Lower leg skin (tissue), 4 donors: ENCODE results near the gene MYCN. TPM values are rescaled to one million over a fixed set of nuclear protein-coding genes. Genes with fewer than 3 reads are reported as not detected.

ENCODE experiments used
- DNase-seq, 2 donors: peaks; one replicate each; pipeline ENCODE4 v3.0.0-alpha.2; 2019; ENCODE audit warnings: low spot score in 2 of 2
- H3K4me3 ChIP-seq: fragments of 200-600 bp; sonication (generic); 2 replicates; pipeline ENCODE4 v1.5.1; 2017; ENCODE audit warnings: mild to moderate bottlenecking, low read depth; ENCODE audit not compliant: poor library complexity, severe bottlenecking
- POLR2A ChIP-seq, 2 donors: fragments of 450-650 bp; IDR thresholded peaks; one replicate each; pipeline ENCODE4 v1.6.1; 2016 to 2017; ENCODE audit warnings: antibody characterized with exemption in 2 of 2, mild to moderate bottlenecking in 1 of 2, moderate library complexity in 1 of 2
- WGBS, 2 donors: methylation state at CpG; one replicate each; pipeline ENCODE4 v1.1.5; 2018; 5-methylcytosine and 5-hydroxymethylcytosine counted together
- intact Hi-C: fragments of 100-400 bp; cut with DNase I; formaldehyde crosslinking; loops from one replicate; pipeline ENCODE4 v1.15.0; 2023; ENCODE audit warnings: low total_unique reads
- total RNA-seq, 4 donors: library from RNA; depleted of rRNA; stranded (reverse); fragments of >200 nt; gene quantifications; one replicate each; pipeline ENCODE4 v1.1.0, GENCODE V29; 2016
- TF ChIP-seq, protein P1 (sequence below), 3 donors: fragments of 450-650 bp; IDR thresholded peaks; one replicate each; pipeline ENCODE4 v1.5.1; 2016; ENCODE audit warnings: antibody characterized with exemption in 3 of 3, mild to moderate bottlenecking in 3 of 3, moderate library complexity in 2 of 3

The MYCN gene
- total RNA-seq, 4 donors from 2014 or later: 0.15 to 1.5 (median 0.64) TPM; not detected in 1

DNA sequence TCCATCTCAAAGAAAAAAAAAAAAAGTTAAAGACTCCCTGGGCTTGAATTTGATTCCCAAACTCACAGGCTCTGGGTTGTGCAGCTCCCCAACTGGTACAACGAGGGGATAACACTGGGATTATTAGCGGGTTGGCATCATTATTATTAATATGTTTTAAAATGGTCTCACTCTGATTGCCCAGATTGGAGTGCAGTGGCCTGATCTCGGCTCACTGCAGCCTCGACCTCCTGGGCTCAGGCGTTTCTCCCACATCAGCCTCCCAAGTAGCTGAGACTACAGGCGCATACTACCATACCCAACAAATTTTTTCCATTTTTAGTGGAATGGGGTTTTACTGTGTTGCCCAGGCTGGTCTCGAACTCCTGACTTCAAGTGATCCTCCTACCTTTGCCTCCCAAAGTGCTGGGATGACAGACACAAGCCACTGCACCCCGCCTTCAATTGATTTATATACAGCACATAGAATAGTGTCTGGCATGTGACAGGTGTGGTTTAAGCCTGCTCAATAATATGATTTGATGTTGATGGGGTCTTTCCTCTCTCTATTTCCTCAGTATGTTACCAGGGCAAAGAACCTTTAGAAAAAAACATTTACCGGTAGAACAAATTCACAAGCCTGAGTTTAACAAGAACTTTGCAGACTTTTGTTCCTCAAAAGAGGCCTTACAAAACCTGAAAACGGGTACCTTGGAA, 12.2 kb downstream of the MYCN start:
- TF ChIP-seq, protein P1, sequence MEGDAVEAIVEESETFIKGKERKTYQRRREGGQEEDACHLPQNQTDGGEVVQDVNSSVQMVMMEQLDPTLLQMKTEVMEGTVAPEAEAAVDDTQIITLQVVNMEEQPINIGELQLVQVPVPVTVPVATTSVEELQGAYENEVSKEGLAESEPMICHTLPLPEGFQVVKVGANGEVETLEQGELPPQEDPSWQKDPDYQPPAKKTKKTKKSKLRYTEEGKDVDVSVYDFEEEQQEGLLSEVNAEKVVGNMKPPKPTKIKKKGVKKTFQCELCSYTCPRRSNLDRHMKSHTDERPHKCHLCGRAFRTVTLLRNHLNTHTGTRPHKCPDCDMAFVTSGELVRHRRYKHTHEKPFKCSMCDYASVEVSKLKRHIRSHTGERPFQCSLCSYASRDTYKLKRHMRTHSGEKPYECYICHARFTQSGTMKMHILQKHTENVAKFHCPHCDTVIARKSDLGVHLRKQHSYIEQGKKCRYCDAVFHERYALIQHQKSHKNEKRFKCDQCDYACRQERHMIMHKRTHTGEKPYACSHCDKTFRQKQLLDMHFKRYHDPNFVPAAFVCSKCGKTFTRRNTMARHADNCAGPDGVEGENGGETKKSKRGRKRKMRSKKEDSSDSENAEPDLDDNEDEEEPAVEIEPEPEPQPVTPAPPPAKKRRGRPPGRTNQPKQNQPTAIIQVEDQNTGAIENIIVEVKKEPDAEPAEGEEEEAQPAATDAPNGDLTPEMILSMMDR (IDR thresholded peaks at IDR 0.05): no peak
- no peak for TF ChIP-seq POLR2A (IDR thresholded peaks at IDR 0.05)
- intact Hi-C loops: no loop called here
- H3K4me3 ChIP-seq: no peak overlapping the region
- peak in 1 of 2 donors; percentile 26 for DNase-seq
- 93% methylated on average over 10 of the region's 10 CpGs for WGBS, 2 donors

DNA sequence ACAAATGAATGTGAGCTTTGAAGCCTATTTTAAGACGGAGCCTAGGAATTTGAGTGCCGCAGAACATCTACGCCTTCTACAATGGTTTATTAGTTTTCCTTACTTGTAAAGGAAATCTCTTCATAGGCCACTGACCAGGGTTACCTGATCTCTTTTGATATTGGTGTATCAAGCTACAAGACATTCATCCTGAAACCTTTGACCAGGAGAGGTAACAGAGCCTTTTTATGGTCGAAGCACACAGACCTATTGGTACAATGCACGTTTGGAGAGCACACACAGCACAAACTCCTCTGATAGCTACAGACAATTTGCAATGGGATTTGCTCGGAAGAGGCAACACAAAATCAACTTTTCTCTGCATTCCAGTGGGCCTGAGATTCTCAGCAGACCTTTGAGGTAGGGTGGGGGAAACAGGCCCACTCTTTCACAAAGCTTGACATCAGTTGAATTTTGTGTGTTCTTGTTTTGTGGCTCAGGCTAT, 12.8 kb downstream of the MYCN start:
- intact Hi-C loops: no loop called here
- no peak overlapping the region for H3K4me3 ChIP-seq
- TF ChIP-seq, protein P1 (IDR thresholded peaks at IDR 0.05): no peak
- TF ChIP-seq POLR2A (IDR thresholded peaks at IDR 0.05): no peak
- DNase-seq: peak in 1 of 2 donors; percentile 39
- WGBS, 2 donors: 86 to 87% methylated on average over 6 of the region's 6 CpGs

DNA sequence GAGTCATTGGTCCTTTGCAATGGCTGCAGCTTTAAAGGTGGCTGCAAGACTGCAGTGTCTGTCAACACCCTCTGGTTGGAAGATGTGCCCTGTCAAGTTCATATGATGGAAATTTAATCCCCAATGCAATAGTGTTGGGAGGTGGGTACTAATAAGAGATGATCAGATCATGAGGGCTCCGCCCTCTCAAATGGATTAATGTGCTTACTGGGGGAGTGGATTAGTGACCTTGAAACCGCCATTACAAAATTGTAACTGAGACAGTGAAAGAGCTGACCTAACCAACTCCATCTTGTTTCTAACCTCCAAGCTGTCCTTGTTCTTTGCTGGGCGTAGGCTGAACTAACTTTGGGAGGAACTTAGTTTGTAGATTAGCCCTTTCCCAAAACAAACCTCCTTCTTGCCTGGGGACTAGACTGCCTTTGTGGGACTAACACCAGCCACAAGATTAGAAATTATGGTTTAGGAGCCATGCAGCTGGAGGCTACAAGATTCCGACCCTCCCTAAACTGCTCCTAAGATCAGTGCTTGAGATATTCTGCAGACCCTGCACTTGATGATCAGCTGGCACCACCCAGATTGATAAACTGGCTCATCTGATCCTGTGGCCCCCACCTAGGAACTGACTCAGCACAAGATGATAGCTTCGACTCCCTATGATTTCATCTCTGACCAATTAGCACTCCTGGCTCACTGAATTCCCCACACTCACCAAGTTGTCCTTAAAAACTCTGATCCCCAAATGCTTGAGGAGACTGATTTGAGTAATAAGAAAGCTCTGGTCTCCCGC, 13.7 kb downstream of the MYCN start:
- TF ChIP-seq, protein P1 (IDR thresholded peaks at IDR 0.05): no peak
- TF ChIP-seq POLR2A (IDR thresholded peaks at IDR 0.05): no peak
- peak in 1 of 2 donors; percentile 49 for DNase-seq
- WGBS, 2 donors: 85% methylated on average over 6 of the region's 6 CpGs
- no peak overlapping the region for H3K4me3 ChIP-seq
- intact Hi-C loops: no loop called here

DNA sequence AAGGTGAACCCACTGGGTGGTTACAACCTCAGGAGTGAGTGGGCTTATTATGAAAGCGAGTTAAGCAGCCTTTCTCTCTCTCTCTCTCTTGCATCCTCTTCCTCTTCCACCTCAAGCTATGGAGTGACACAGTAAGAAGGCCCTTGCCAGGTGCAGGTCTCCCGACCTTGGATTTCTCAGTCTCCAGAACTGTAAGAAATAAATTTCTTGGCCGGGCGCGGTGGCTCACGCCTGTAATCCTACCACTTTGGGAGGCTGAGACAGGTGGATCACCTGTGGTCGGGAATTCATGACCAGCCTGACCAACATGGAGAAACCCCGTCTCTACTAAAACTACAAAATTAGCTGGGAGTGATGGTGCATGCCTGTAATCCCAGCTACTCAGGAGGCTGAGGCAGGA, 14.4 kb downstream of the MYCN start:
- no peak for TF ChIP-seq POLR2A (IDR thresholded peaks at IDR 0.05)
- TF ChIP-seq, protein P1 (IDR thresholded peaks at IDR 0.05): no peak
- intact Hi-C loops: no loop called here
- WGBS, 2 donors: 95 to 96% methylated on average over 8 of the region's 8 CpGs
- DNase-seq: peak in 1 of 2 donors; percentile 37
- H3K4me3 ChIP-seq: no peak overlapping the region

DNA sequence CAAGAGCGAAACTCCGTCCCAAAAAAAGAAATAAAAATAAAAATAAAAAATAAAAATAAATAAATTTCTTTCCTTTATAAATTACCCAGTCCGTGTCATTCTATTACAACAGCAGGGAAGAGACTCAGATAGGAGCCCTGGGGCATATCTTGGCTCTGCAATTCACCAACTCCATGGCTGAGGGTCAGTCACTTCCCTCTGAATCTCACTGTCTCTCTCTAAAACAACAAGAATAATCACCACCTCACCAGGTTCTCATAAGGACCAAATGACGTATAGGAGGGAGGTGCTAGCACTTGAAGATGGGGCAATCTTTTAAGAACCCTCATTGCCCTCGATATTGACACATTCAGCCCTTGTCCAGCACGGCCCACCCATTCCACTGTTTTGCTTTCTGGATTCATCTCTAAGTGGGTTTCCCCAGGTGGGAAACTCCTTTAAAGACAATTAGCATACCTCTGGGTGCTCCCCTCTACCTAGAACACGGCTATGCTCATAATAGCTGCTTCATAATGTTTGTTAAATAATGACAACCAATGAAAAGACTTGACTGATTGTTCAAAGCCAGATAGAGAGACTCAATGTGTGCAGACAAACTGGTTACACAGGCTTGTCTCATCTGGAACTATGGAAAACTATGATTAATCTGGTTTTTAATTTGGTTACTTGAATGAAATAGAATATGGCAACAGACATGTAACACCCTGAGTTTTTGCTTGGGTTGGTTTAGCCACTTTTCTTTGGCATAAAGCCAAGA, 15.1 kb downstream of the MYCN start:
- H3K4me3 ChIP-seq: no peak overlapping the region
- 89 to 91% methylated on average over 7 of the region's 7 CpGs for WGBS, 2 donors
- TF ChIP-seq POLR2A (IDR thresholded peaks at IDR 0.05): no peak
- TF ChIP-seq, protein P1 (IDR thresholded peaks at IDR 0.05): no peak
- no peak for DNase-seq
- intact Hi-C loops: no loop called here
